Measurements from ENCODE around the gene MIA3.

The MIA3 gene

GRCh38 chr1:222634180-222635013, 16.5 kb downstream of the MIA3 start:
- H2AK5ac ChIP-seq (ENCODE audit: low read depth, low read length), result no peak overlapping the region
- H3K4me3 ChIP-seq (ENCODE audit: low read length in 2 of 2), result no peak overlapping the region
- H3K4me1 ChIP-seq (ENCODE audit: control insufficient read depth in 2 of 2, insufficient read depth in 1 of 2, low read depth in 1 of 2, low read length in 2 of 2), result no peaks in the 10 kb centered on the region
- H2AFZ ChIP-seq (ENCODE audit: low read length), result no peak overlapping the region
- H2BK120ac ChIP-seq (ENCODE audit: low read depth, low read length), result no peak overlapping the region
- peaks cover 4% of the 10 kb centered on the region for H3K79me1 ChIP-seq (ENCODE audit: low read depth, low read length)
- H3K9me3 ChIP-seq (replicated peaks in 1 of 2; ENCODE audit: control insufficient read depth in 2 of 2, insufficient read depth in 1 of 2, low read depth in 1 of 2, low read length in 2 of 2), result no peaks in the 10 kb centered on the region
- DNase-seq (ENCODE audit: low spot score), result peak; percentile 82
- H3K27ac ChIP-seq (replicated peaks; ENCODE audit: low read length), result no peak overlapping the region
- no peak overlapping the region for H3K9ac ChIP-seq (ENCODE audit: low read depth, low read length, poor library complexity)
- no peak overlapping the region for H4K91ac ChIP-seq (ENCODE audit: low read depth, low read length, poor library complexity)
- no peak overlapping the region for H3K4me2 ChIP-seq (ENCODE audit: insufficient read depth, low read length, poor library complexity, severe bottlenecking)
- H4K8ac ChIP-seq (ENCODE audit: low read depth, low read length), result no peak overlapping the region
- no peak overlapping the region for H2BK15ac ChIP-seq (ENCODE audit: low read length)
- H3K4ac ChIP-seq (ENCODE audit: low read length), result no peak overlapping the region
- H3K23ac ChIP-seq (ENCODE audit: low read depth, low read length, poor library complexity), result no peak overlapping the region
- H2BK5ac ChIP-seq (ENCODE audit: low read length), result no peak overlapping the region
- H3K18ac ChIP-seq (ENCODE audit: low read length), result no peak overlapping the region
- no CpG with 5 or more reads among the region's 7 CpGs for WGBS, 2 donors (ENCODE audit: extremely low coverage in 2 of 2, insufficient read length in 2 of 2, insufficient replicate concordance in 1 of 2)
- H3K14ac ChIP-seq (ENCODE audit: low read length), result no peak overlapping the region
- H3K27me3 ChIP-seq (ENCODE audit: control insufficient read depth in 3 of 3, insufficient read depth in 3 of 3, low read depth in 1 of 3, low read length in 3 of 3), result no peaks in the 10 kb centered on the region
- peaks cover 18 to 93% of the 10 kb centered on the region in 2 donors for H3K36me3 ChIP-seq (replicated peaks in 1 of 2; ENCODE audit: control insufficient read depth in 2 of 2, insufficient read depth in 2 of 2, low read length in 2 of 2)
- H2BK12ac ChIP-seq (ENCODE audit: low read length), result no peak overlapping the region

GRCh38 chr1:222641269-222641948, 23.5 kb downstream of the MIA3 start:
- no peak for DNase-seq (ENCODE audit: low spot score)
- Histone ChIP-seq H2BK12ac (ENCODE audit: low read length) (no peak overlapping the region), H3K9me3 (replicated peaks in 1 of 2; ENCODE audit: control insufficient read depth in 2 of 2, insufficient read depth in 1 of 2, low read depth in 1 of 2, low read length in 2 of 2) (no peaks in the 10 kb centered on the region), H3K79me1 (ENCODE audit: low read depth, low read length) (peaks cover 2% of the 10 kb centered on the region), H2AFZ (ENCODE audit: low read length) (no peak overlapping the region), H3K4ac (ENCODE audit: low read length) (no peak overlapping the region), H3K27ac (replicated peaks; ENCODE audit: low read length) (no peak overlapping the region), H3K4me1 (ENCODE audit: control insufficient read depth in 2 of 2, insufficient read depth in 1 of 2, low read depth in 1 of 2, low read length in 2 of 2) (peaks cover 1 to 3% of the 10 kb centered on the region in 2 donors), H3K4me3 (ENCODE audit: low read length in 2 of 2) (no peak overlapping the region), H4K8ac (ENCODE audit: low read depth, low read length) (no peak overlapping the region), H3K18ac (ENCODE audit: low read length) (no peak overlapping the region), H3K23ac (ENCODE audit: low read depth, low read length, poor library complexity) (no peak overlapping the region), H2BK15ac (ENCODE audit: low read length) (no peak overlapping the region), H2AK5ac (ENCODE audit: low read depth, low read length) (no peak overlapping the region), H2BK120ac (ENCODE audit: low read depth, low read length) (no peak overlapping the region), H3K4me2 (ENCODE audit: insufficient read depth, low read length, poor library complexity, severe bottlenecking) (no peak overlapping the region), H3K36me3 (replicated peaks in 1 of 2; ENCODE audit: control insufficient read depth in 2 of 2, insufficient read depth in 2 of 2, low read length in 2 of 2) (peaks cover 7 to 50% of the 10 kb centered on the region in 2 donors), H4K91ac (ENCODE audit: low read depth, low read length, poor library complexity) (no peak overlapping the region), H3K14ac (ENCODE audit: low read length) (no peak overlapping the region), H2BK5ac (ENCODE audit: low read length) (no peak overlapping the region), H3K9ac (ENCODE audit: low read depth, low read length, poor library complexity) (no peak overlapping the region), H3K27me3 (ENCODE audit: control insufficient read depth in 3 of 3, insufficient read depth in 3 of 3, low read depth in 1 of 3, low read length in 3 of 3) (no peaks in the 10 kb centered on the region)
- WGBS, 2 donors (ENCODE audit: extremely low coverage in 2 of 2, insufficient read length in 2 of 2, insufficient replicate concordance in 1 of 2), result no CpG with 5 or more reads among the region's 5 CpGs

GRCh38 chr1:222642468-222642867, 24.6 kb downstream of the MIA3 start:
- H3K4ac ChIP-seq (ENCODE audit: low read length), result no peak overlapping the region
- H4K8ac ChIP-seq (ENCODE audit: low read depth, low read length), result no peak overlapping the region
- peaks cover 6 to 52% of the 10 kb centered on the region in 2 donors for H3K36me3 ChIP-seq (replicated peaks in 1 of 2; ENCODE audit: control insufficient read depth in 2 of 2, insufficient read depth in 2 of 2, low read length in 2 of 2)
- H2AK5ac ChIP-seq (ENCODE audit: low read depth, low read length), result no peak overlapping the region
- no peak for DNase-seq (ENCODE audit: low spot score)
- no peak overlapping the region for H2BK12ac ChIP-seq (ENCODE audit: low read length)
- no peak overlapping the region for H3K14ac ChIP-seq (ENCODE audit: low read length)
- H3K27me3 ChIP-seq (ENCODE audit: control insufficient read depth in 3 of 3, insufficient read depth in 3 of 3, low read depth in 1 of 3, low read length in 3 of 3), result no peaks in the 10 kb centered on the region
- no peak overlapping the region for H3K23ac ChIP-seq (ENCODE audit: low read depth, low read length, poor library complexity)
- no peak overlapping the region for H3K9ac ChIP-seq (ENCODE audit: low read depth, low read length, poor library complexity)
- H2BK120ac ChIP-seq (ENCODE audit: low read depth, low read length), result no peak overlapping the region
- no peak overlapping the region for H2BK15ac ChIP-seq (ENCODE audit: low read length)
- peaks cover 2% of the 10 kb centered on the region for H3K79me1 ChIP-seq (ENCODE audit: low read depth, low read length)
- no peak overlapping the region for H3K27ac ChIP-seq (replicated peaks; ENCODE audit: low read length)
- H3K18ac ChIP-seq (ENCODE audit: low read length), result no peak overlapping the region
- H4K91ac ChIP-seq (ENCODE audit: low read depth, low read length, poor library complexity), result no peak overlapping the region
- H3K4me1 ChIP-seq (ENCODE audit: control insufficient read depth in 2 of 2, insufficient read depth in 1 of 2, low read depth in 1 of 2, low read length in 2 of 2), result peaks cover 1 to 3% of the 10 kb centered on the region in 2 donors
- H3K4me3 ChIP-seq (ENCODE audit: low read length in 2 of 2), result no peak overlapping the region
- no peak overlapping the region for H3K4me2 ChIP-seq (ENCODE audit: insufficient read depth, low read length, poor library complexity, severe bottlenecking)
- WGBS, 2 donors (ENCODE audit: extremely low coverage in 2 of 2, insufficient read length in 2 of 2, insufficient replicate concordance in 1 of 2), result no CpG with 5 or more reads among the region's 1 CpG
- H3K9me3 ChIP-seq (replicated peaks in 1 of 2; ENCODE audit: control insufficient read depth in 2 of 2, insufficient read depth in 1 of 2, low read depth in 1 of 2, low read length in 2 of 2), result no peaks in the 10 kb centered on the region
- no peak overlapping the region for H2BK5ac ChIP-seq (ENCODE audit: low read length)
- no peak overlapping the region for H2AFZ ChIP-seq (ENCODE audit: low read length)

GRCh38 chr1:222643606-222643937, 25.7 kb downstream of the MIA3 start:
- Histone ChIP-seq H3K36me3 (replicated peaks in 1 of 2; ENCODE audit: control insufficient read depth in 2 of 2, insufficient read depth in 2 of 2, low read length in 2 of 2) (peaks cover 3 to 52% of the 10 kb centered on the region in 2 donors), H3K27ac (replicated peaks; ENCODE audit: low read length) (peak overlapping the region; percentile 86), H2BK12ac (ENCODE audit: low read length) (no peak overlapping the region), H4K8ac (ENCODE audit: low read depth, low read length) (no peak overlapping the region), H2BK15ac (ENCODE audit: low read length) (no peak overlapping the region), H3K4me3 (ENCODE audit: low read length in 2 of 2) (peak overlapping the region; percentile 81 to 82), H3K27me3 (ENCODE audit: control insufficient read depth in 3 of 3, insufficient read depth in 3 of 3, low read depth in 1 of 3, low read length in 3 of 3) (no peaks in the 10 kb centered on the region), H3K18ac (ENCODE audit: low read length) (peak overlapping the region; percentile 81), H3K4me2 (ENCODE audit: insufficient read depth, low read length, poor library complexity, severe bottlenecking) (peak overlapping the region; percentile 73), H3K9me3 (replicated peaks in 1 of 2; ENCODE audit: control insufficient read depth in 2 of 2, insufficient read depth in 1 of 2, low read depth in 1 of 2, low read length in 2 of 2) (no peaks in the 10 kb centered on the region), H2BK5ac (ENCODE audit: low read length) (no peak overlapping the region), H3K23ac (ENCODE audit: low read depth, low read length, poor library complexity) (no peak overlapping the region), H3K4me1 (ENCODE audit: control insufficient read depth in 2 of 2, insufficient read depth in 1 of 2, low read depth in 1 of 2, low read length in 2 of 2) (peaks cover 1 to 3% of the 10 kb centered on the region in 2 donors), H2AK5ac (ENCODE audit: low read depth, low read length) (no peak overlapping the region), H3K79me1 (ENCODE audit: low read depth, low read length) (no peaks in the 10 kb centered on the region), H3K9ac (ENCODE audit: low read depth, low read length, poor library complexity) (peak overlapping the region; percentile 90), H3K14ac (ENCODE audit: low read length) (no peak overlapping the region), H3K4ac (ENCODE audit: low read length) (no peak overlapping the region), H4K91ac (ENCODE audit: low read depth, low read length, poor library complexity) (no peak overlapping the region), H2AFZ (ENCODE audit: low read length) (peak overlapping the region; percentile 93), H2BK120ac (ENCODE audit: low read depth, low read length) (no peak overlapping the region)
- no peak for DNase-seq (ENCODE audit: low spot score)
- no CpG with 5 or more reads among the region's 10 CpGs for WGBS, 2 donors (ENCODE audit: extremely low coverage in 2 of 2, insufficient read length in 2 of 2, insufficient replicate concordance in 1 of 2)
